ENCODE results near the gene CCBE1. TPM values are rescaled to one million over a fixed set of nuclear protein-coding genes. Genes with fewer than 3 reads are reported as not detected.

The CCBE1 gene
- total and polyA plus RNA-seq, 12 donors = 0.24 to 10.3 (median 1.3) TPM

GRCh38 chr18:59665057-59666006 is 31.9 kb downstream of the CCBE1 start:
- 64 to 70% methylated on average over 12 of the region's 12 CpGs for WGBS, 2 donors
- TF ChIP-seq CTCF (IDR thresholded peaks at IDR 0.05) = no peak
- peaks cover 0 to 8% (median 0%) of the 10 kb centered on the region in 9 donors for H3K4me1 ChIP-seq
- H3K27ac ChIP-seq = no peak overlapping the region
- intact Hi-C loops (cut with DNase I) = no loop called here
- H3K4me3 ChIP-seq = no peak overlapping the region
- no peaks in the 10 kb centered on the region for H3K9me3 ChIP-seq
- H3K36me3 ChIP-seq = no peaks in the 10 kb centered on the region
- peaks cover 0 to 5% (median 0%) of the 10 kb centered on the region in 7 donors for H3K27me3 ChIP-seq
- DNase-seq = no peak
- peak in 1 of 8 donors; percentile 4 for ATAC-seq

GRCh38 chr18:59664329-59664728 is 32.9 kb downstream of the CCBE1 start:
- 91 to 92% methylated on average over 3 of the region's 3 CpGs for WGBS, 2 donors
- no peak for ATAC-seq
- no peak for TF ChIP-seq CTCF (IDR thresholded peaks at IDR 0.05)
- Histone ChIP-seq H3K9me3 (no peaks in the 10 kb centered on the region), H3K4me3 (no peak overlapping the region), H3K27ac (no peak overlapping the region), H3K4me1 (peaks cover 0 to 8% (median 0%) of the 10 kb centered on the region in 9 donors), H3K36me3 (no peaks in the 10 kb centered on the region), H3K27me3 (peaks cover 0 to 5% (median 0%) of the 10 kb centered on the region in 7 donors)
- no peak for DNase-seq
- intact Hi-C loops (cut with DNase I) = no loop called here

GRCh38 chr18:59663096-59663495 is 34.1 kb downstream of the CCBE1 start:
- intact Hi-C loops (cut with DNase I) = no loop called here
- no peaks in the 10 kb centered on the region for H3K9me3 ChIP-seq
- ATAC-seq = no peak
- H3K27me3 ChIP-seq = peaks cover 0 to 5% (median 0%) of the 10 kb centered on the region in 7 donors
- no peak for TF ChIP-seq CTCF (IDR thresholded peaks at IDR 0.05)
- no peak overlapping the region for H3K27ac ChIP-seq
- H3K4me1 ChIP-seq = peaks cover 0 to 8% (median 0%) of the 10 kb centered on the region in 9 donors
- no peak for DNase-seq
- no peak overlapping the region for H3K4me3 ChIP-seq
- H3K36me3 ChIP-seq = no peaks in the 10 kb centered on the region
- WGBS, 2 donors = 94 to 100% methylated on average over 1 of the region's 1 CpG

- Histone ChIP-seq H3K9me3 (no peaks in the 10 kb centered on the region), H3K27me3 (peaks cover 0 to 10% (median 0%) of the 10 kb centered on the region in 7 donors), H3K27ac (no peak overlapping the region), H3K4me3 (no peak overlapping the region), H3K4me1 (peaks cover 0 to 8% (median 0%) of the 10 kb centered on the region in 9 donors), H3K36me3 (no peaks in the 10 kb centered on the region)
- DNase-seq (no peak), ATAC-seq (no peak)
- TF ChIP-seq CTCF (IDR thresholded peaks at IDR 0.05) = no peak
- intact Hi-C loops (cut with DNase I) = no loop called here
- WGBS, 2 donors = 39 to 41% methylated on average over 2 of the region's 2 CpGs
These were observed 35.1 kb downstream of the CCBE1 start for GRCh38 chr18:59661891-59662701.
